ENCODE results near the gene PDE3A. TPM values are rescaled to one million over a fixed set of nuclear protein-coding genes. Genes with fewer than 3 reads are reported as not detected.
"Not testable (repeated sequence)": the region's sequence is repeated elsewhere in the genome, so short reads cannot be mapped to it uniquely, and the experiment has no call there.

Gene PDE3A
- total RNA-seq, result 20.6 to 27.9 TPM (median 27.9 TPM) in 3 replicates
- long read RNA-seq, full-length matches to known transcripts, result 22 of 28 reads
- long read RNA-seq, partial matches to known transcripts, result 2 of 28 reads
- long read RNA-seq, other reads (novel, unspliced or antisense), result 4 of 28 reads

GRCh38 chr12:20368114-20368650 lies at the start of gene PDE3A:
Gene PDE3A (plus strand): TSS chr12:20368537. CDS start chr12:20369285, 748 bp downstream.
- DNase-seq (ENCODE audit: low spot score), result peak; percentile 93
- peak within 1 kb of the TSS; percentile 98 for H3K27ac Mint-ChIP-seq (ENCODE audit: unreplicated experiment)
- H3K27me3 Mint-ChIP-seq (ENCODE audit: low read depth), result no peaks in the 10 kb centered on the region
- no peaks in the 10 kb centered on the region for H3K9me3 Mint-ChIP-seq (ENCODE audit: low read depth)
- no peaks in the 10 kb centered on the region for H3K36me3 Mint-ChIP-seq (ENCODE audit: low read depth)
- peak within 1 kb of the TSS; percentile 98 for H3K4me3 Mint-ChIP-seq (ENCODE audit: unreplicated experiment)
- TF ChIP-seq, protein P1, sequence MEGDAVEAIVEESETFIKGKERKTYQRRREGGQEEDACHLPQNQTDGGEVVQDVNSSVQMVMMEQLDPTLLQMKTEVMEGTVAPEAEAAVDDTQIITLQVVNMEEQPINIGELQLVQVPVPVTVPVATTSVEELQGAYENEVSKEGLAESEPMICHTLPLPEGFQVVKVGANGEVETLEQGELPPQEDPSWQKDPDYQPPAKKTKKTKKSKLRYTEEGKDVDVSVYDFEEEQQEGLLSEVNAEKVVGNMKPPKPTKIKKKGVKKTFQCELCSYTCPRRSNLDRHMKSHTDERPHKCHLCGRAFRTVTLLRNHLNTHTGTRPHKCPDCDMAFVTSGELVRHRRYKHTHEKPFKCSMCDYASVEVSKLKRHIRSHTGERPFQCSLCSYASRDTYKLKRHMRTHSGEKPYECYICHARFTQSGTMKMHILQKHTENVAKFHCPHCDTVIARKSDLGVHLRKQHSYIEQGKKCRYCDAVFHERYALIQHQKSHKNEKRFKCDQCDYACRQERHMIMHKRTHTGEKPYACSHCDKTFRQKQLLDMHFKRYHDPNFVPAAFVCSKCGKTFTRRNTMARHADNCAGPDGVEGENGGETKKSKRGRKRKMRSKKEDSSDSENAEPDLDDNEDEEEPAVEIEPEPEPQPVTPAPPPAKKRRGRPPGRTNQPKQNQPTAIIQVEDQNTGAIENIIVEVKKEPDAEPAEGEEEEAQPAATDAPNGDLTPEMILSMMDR (IDR thresholded peaks at IDR 0.05), result peak; percentile 60
- peaks cover 33% of the 10 kb centered on the region for H3K4me1 Mint-ChIP-seq (ENCODE audit: low read depth)

GRCh38 chr12:20319366-20319765 lies 49.0 kb upstream of the PDE3A start:
- Mint-ChIP-seq H3K27ac (ENCODE audit: unreplicated experiment) (peak overlapping the region; percentile 65), H3K36me3 (ENCODE audit: low read depth) (no peaks in the 10 kb centered on the region), H3K4me1 (ENCODE audit: low read depth) (peaks cover 38% of the 10 kb centered on the region), H3K4me3 (ENCODE audit: unreplicated experiment) (peak overlapping the region; percentile 43), H3K9me3 (ENCODE audit: low read depth) (no peaks in the 10 kb centered on the region), H3K27me3 (ENCODE audit: low read depth) (no peaks in the 10 kb centered on the region)
- TF ChIP-seq, protein P1 (IDR thresholded peaks at IDR 0.05), result no peak
- no peak for DNase-seq (ENCODE audit: low spot score)

GRCh38 chr12:20320552-20320951 lies 47.8 kb upstream of the PDE3A start:
- TF ChIP-seq, protein P1 (IDR thresholded peaks at IDR 0.05), result no peak
- no peaks in the 10 kb centered on the region for H3K27me3 Mint-ChIP-seq (ENCODE audit: low read depth)
- H3K4me1 Mint-ChIP-seq (ENCODE audit: low read depth), result peaks cover 28% of the 10 kb centered on the region
- H3K9me3 Mint-ChIP-seq (ENCODE audit: low read depth), result no peaks in the 10 kb centered on the region
- DNase-seq (ENCODE audit: low spot score), result no peak
- H3K4me3 Mint-ChIP-seq (ENCODE audit: unreplicated experiment), result no peak overlapping the region
- H3K36me3 Mint-ChIP-seq (ENCODE audit: low read depth), result no peaks in the 10 kb centered on the region
- peak overlapping the region; percentile 22 for H3K27ac Mint-ChIP-seq (ENCODE audit: unreplicated experiment)

DNA sequence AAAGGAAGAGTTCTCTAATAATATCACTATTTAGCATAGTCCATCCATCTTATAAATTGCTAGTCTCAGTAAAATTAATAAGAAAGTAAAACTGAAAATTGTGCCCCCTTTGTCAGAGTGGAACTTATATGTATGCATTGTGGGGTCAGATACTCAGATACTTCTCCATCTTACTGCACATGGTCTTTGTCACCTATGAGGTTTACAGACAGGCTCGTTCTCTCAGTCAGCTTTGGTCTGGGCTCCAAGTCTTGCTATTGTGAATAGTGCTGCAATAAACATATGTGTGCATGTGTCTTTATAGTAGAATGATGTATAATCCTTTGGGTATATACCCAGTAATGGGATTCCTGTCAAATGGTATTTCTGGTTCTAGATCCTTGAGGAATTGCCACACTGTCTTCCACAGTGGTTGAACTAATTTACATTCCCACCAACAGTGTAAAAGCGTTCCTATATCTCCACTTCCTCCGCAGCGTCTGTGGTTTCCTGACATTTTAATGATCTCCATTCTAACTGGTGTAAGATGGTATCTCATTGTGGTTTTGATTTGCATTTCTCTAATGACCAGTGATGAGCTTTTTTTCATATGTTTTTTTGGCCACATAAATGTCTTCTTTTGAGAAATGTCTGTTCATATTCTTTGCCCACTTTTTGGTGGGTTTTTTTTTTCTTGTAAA lies 37.4 kb upstream of the PDE3A start:
- not testable (repeated sequence) for H3K4me1 Mint-ChIP-seq (ENCODE audit: low read depth); DNase-seq (ENCODE audit: low spot score); H3K4me3 Mint-ChIP-seq (ENCODE audit: unreplicated experiment); H3K27ac Mint-ChIP-seq (ENCODE audit: unreplicated experiment); H3K27me3 Mint-ChIP-seq (ENCODE audit: low read depth)
- Mint-ChIP-seq H3K36me3 (ENCODE audit: low read depth) (peaks cover 14% of the 10 kb centered on the region), H3K9me3 (ENCODE audit: low read depth) (peaks cover 30% of the 10 kb centered on the region)

- TF ChIP-seq, protein P1 (IDR thresholded peaks at IDR 0.05), result no peak
- Mint-ChIP-seq H3K36me3 (ENCODE audit: low read depth) (peaks cover 12% of the 10 kb centered on the region), H3K9me3 (ENCODE audit: low read depth) (peaks cover 19% of the 10 kb centered on the region), H3K27ac (ENCODE audit: unreplicated experiment) (peak overlapping the region; percentile 17), H3K4me1 (ENCODE audit: low read depth) (peaks cover 29% of the 10 kb centered on the region), H3K4me3 (ENCODE audit: unreplicated experiment) (no peak overlapping the region), H3K27me3 (ENCODE audit: low read depth) (no peaks in the 10 kb centered on the region)
- DNase-seq (ENCODE audit: low spot score), result no peak
Measured at GRCh38 chr12:20339060-20339459, 29.3 kb upstream of the PDE3A start.
